ENCODE results near the gene MAP4K5. TPM values are rescaled to one million over a fixed set of nuclear protein-coding genes. Genes with fewer than 3 reads are reported as not detected.

The MAP4K5 gene
- polyA plus RNA-seq, 3 donors from 2014 or later = 17.4 to 46.0 (median 19.0) TPM

GRCh38 chr14:50488521-50488920, 43.8 kb downstream of the MAP4K5 start:
- no peaks in the 10 kb centered on the region for H3K9me3 Mint-ChIP-seq
- H3K36me3 Mint-ChIP-seq = no peaks in the 10 kb centered on the region
- H3K4me1 Mint-ChIP-seq = peaks cover 22 to 35% of the 10 kb centered on the region in 2 donors
- peak overlapping the region in 2 of 6 donors; percentile 18 to 74 for H3K27ac Mint-ChIP-seq
- H3K4me3 Mint-ChIP-seq = no peak overlapping the region
- H3K27me3 Mint-ChIP-seq (ENCODE audit: low read depth in 3 of 3) = peaks cover 0 to 1% (median 0%) of the 10 kb centered on the region in 3 donors
- no peak for DNase-seq

GRCh38 chr14:50479041-50479440, 53.3 kb downstream of the MAP4K5 start:
- no peaks in the 10 kb centered on the region for H3K4me1 Mint-ChIP-seq
- no peak for DNase-seq
- no peaks in the 10 kb centered on the region for H3K9me3 Mint-ChIP-seq
- peak overlapping the region in 1 of 6 donors; percentile 2 for H3K27ac Mint-ChIP-seq
- H3K4me3 Mint-ChIP-seq = no peak overlapping the region
- peaks cover 10 to 20% (median 18%) of the 10 kb centered on the region in 3 donors for H3K36me3 Mint-ChIP-seq
- peaks cover 0 to 2% (median 0%) of the 10 kb centered on the region in 3 donors for H3K27me3 Mint-ChIP-seq (ENCODE audit: low read depth in 3 of 3)

- Mint-ChIP-seq H3K9me3 (peaks cover 0 to 4% (median 0%) of the 10 kb centered on the region in 6 donors), H3K27ac (peak overlapping the region in 1 of 6 donors; percentile 49), H3K4me3 (no peak overlapping the region), H3K36me3 (peaks cover 15 to 31% (median 31%) of the 10 kb centered on the region in 3 donors), H3K4me1 (no peaks in the 10 kb centered on the region), H3K27me3 (ENCODE audit: low read depth in 3 of 3) (peaks cover 0 to 2% (median 0%) of the 10 kb centered on the region in 3 donors)
- no peak for DNase-seq
Measured at GRCh38 chr14:50477760-50478159, 54.6 kb downstream of the MAP4K5 start.

- no peak for DNase-seq
- no peak overlapping the region for H3K4me3 Mint-ChIP-seq
- peaks cover 0 to 2% (median 0%) of the 10 kb centered on the region in 3 donors for H3K27me3 Mint-ChIP-seq (ENCODE audit: low read depth in 3 of 3)
- peaks cover 5 to 20% (median 15%) of the 10 kb centered on the region in 6 donors for H3K9me3 Mint-ChIP-seq
- H3K36me3 Mint-ChIP-seq = peaks cover 31 to 47% (median 46%) of the 10 kb centered on the region in 3 donors
- H3K27ac Mint-ChIP-seq = no peak overlapping the region
- no peaks in the 10 kb centered on the region for H3K4me1 Mint-ChIP-seq
Measured at GRCh38 chr14:50476134-50476533, 56.2 kb downstream of the MAP4K5 start.

GRCh38 chr14:50475460-50475859, 56.9 kb downstream of the MAP4K5 start:
- Mint-ChIP-seq H3K36me3 (peaks cover 35 to 53% (median 52%) of the 10 kb centered on the region in 3 donors), H3K4me3 (no peak overlapping the region), H3K9me3 (peaks cover 5 to 25% (median 19%) of the 10 kb centered on the region in 6 donors), H3K27me3 (ENCODE audit: low read depth in 3 of 3) (peaks cover 0 to 2% (median 0%) of the 10 kb centered on the region in 3 donors), H3K4me1 (peaks cover 0 to 3% of the 10 kb centered on the region in 2 donors), H3K27ac (no peak overlapping the region)
- no peak for DNase-seq

GRCh38 chr14:50471838-50472465, 60.4 kb downstream of the MAP4K5 start:
- Mint-ChIP-seq H3K4me3 (no peak overlapping the region), H3K27ac (no peak overlapping the region), H3K4me1 (peaks cover 21 to 25% of the 10 kb centered on the region in 2 donors), H3K36me3 (peaks cover 52 to 72% (median 71%) of the 10 kb centered on the region in 3 donors), H3K9me3 (peaks cover 10 to 27% (median 21%) of the 10 kb centered on the region in 6 donors), H3K27me3 (ENCODE audit: low read depth in 3 of 3) (no peaks in the 10 kb centered on the region)
- no peak for DNase-seq

- Mint-ChIP-seq H3K4me1 (peaks cover 21 to 25% of the 10 kb centered on the region in 2 donors), H3K4me3 (no peak overlapping the region), H3K9me3 (peaks cover 10 to 27% (median 21%) of the 10 kb centered on the region in 6 donors), H3K36me3 (peaks cover 57 to 80% (median 68%) of the 10 kb centered on the region in 3 donors), H3K27ac (peak overlapping the region in 3 of 6 donors; percentile 1 to 55 (median 4)), H3K27me3 (ENCODE audit: low read depth in 3 of 3) (no peaks in the 10 kb centered on the region)
- no peak for DNase-seq
Measured at GRCh38 chr14:50469982-50470381, 62.4 kb downstream of the MAP4K5 start.

- Mint-ChIP-seq H3K9me3 (no peaks in the 10 kb centered on the region), H3K4me1 (no peaks in the 10 kb centered on the region)
Measured at GRCh38 chr14:50462111-50462510, 70.3 kb downstream of the MAP4K5 start.

GRCh38 chr14:50453869-50454268, 78.5 kb downstream of the MAP4K5 start:
- Mint-ChIP-seq H3K4me3 (no peak overlapping the region), H3K27me3 (ENCODE audit: low read depth in 3 of 3) (no peaks in the 10 kb centered on the region), H3K27ac (peak overlapping the region in 1 of 6 donors; percentile 78), H3K36me3 (peaks cover 23 to 37% (median 30%) of the 10 kb centered on the region in 3 donors), H3K4me1 (no peaks in the 10 kb centered on the region), H3K9me3 (no peaks in the 10 kb centered on the region)
- DNase-seq = no peak

More at GRCh38 chr14:50462111-50462510, 70.3 kb downstream of the MAP4K5 start:
- H3K27me3 Mint-ChIP-seq (ENCODE audit: low read depth in 3 of 3) = no peaks in the 10 kb centered on the region
- H3K27ac Mint-ChIP-seq = no peak overlapping the region
- no peak overlapping the region for H3K4me3 Mint-ChIP-seq
- peaks cover 0 to 25% (median 18%) of the 10 kb centered on the region in 3 donors for H3K36me3 Mint-ChIP-seq
- no peak for DNase-seq

- Mint-ChIP-seq H3K27me3 (ENCODE audit: low read depth in 3 of 3) (no peaks in the 10 kb centered on the region), H3K4me3 (no peak overlapping the region), H3K9me3 (no peaks in the 10 kb centered on the region), H3K36me3 (peaks cover 27 to 37% (median 30%) of the 10 kb centered on the region in 3 donors), H3K4me1 (no peaks in the 10 kb centered on the region), H3K27ac (no peak overlapping the region)
- DNase-seq = no peak
Measured at GRCh38 chr14:50452979-50453705, 79.2 kb downstream of the MAP4K5 start.

- no peak overlapping the region for H3K4me3 Mint-ChIP-seq
- H3K4me1 Mint-ChIP-seq = no peaks in the 10 kb centered on the region
- DNase-seq = no peak
- H3K36me3 Mint-ChIP-seq = peaks cover 30 to 42% (median 30%) of the 10 kb centered on the region in 3 donors
- no peaks in the 10 kb centered on the region for H3K27me3 Mint-ChIP-seq (ENCODE audit: low read depth in 3 of 3)
- no peaks in the 10 kb centered on the region for H3K9me3 Mint-ChIP-seq
- no peak overlapping the region for H3K27ac Mint-ChIP-seq
Measured at GRCh38 chr14:50452296-50452695, 80.1 kb downstream of the MAP4K5 start.

GRCh38 chr14:50451854-50452253, 80.5 kb downstream of the MAP4K5 start:
- no peaks in the 10 kb centered on the region for H3K9me3 Mint-ChIP-seq
- no peak overlapping the region for H3K4me3 Mint-ChIP-seq
- DNase-seq = no peak
- H3K27ac Mint-ChIP-seq = no peak overlapping the region
- H3K36me3 Mint-ChIP-seq = peaks cover 30 to 42% (median 30%) of the 10 kb centered on the region in 3 donors
- H3K27me3 Mint-ChIP-seq (ENCODE audit: low read depth in 3 of 3) = no peaks in the 10 kb centered on the region
- no peaks in the 10 kb centered on the region for H3K4me1 Mint-ChIP-seq

- no peak overlapping the region for H3K4me3 Mint-ChIP-seq
- DNase-seq = no peak
- H3K36me3 Mint-ChIP-seq = peaks cover 13 to 52% (median 24%) of the 10 kb centered on the region in 3 donors
- no peaks in the 10 kb centered on the region for H3K9me3 Mint-ChIP-seq
- no peaks in the 10 kb centered on the region for H3K4me1 Mint-ChIP-seq
- H3K27ac Mint-ChIP-seq = no peak overlapping the region
- no peaks in the 10 kb centered on the region for H3K27me3 Mint-ChIP-seq (ENCODE audit: low read depth in 3 of 3)
Measured at GRCh38 chr14:50447461-50447860, 84.9 kb downstream of the MAP4K5 start.

- no peak overlapping the region for H3K4me3 Mint-ChIP-seq
- H3K27ac Mint-ChIP-seq = no peak overlapping the region
- peaks cover 21 to 38% (median 28%) of the 10 kb centered on the region in 3 donors for H3K36me3 Mint-ChIP-seq
Measured at GRCh38 chr14:50434528-50434927, 97.8 kb downstream of the MAP4K5 start.

More at GRCh38 chr14:50434528-50434927, 97.8 kb downstream of the MAP4K5 start:
- H3K9me3 Mint-ChIP-seq = no peaks in the 10 kb centered on the region
- no peaks in the 10 kb centered on the region for H3K27me3 Mint-ChIP-seq (ENCODE audit: low read depth in 3 of 3)
- H3K4me1 Mint-ChIP-seq = no peaks in the 10 kb centered on the region
- no peak for DNase-seq

All from immature natural killer cell (primary cell).